Muscle of leg (tissue), 11 donors: ENCODE data around the gene ANO8. TPM values are rescaled to one million over a fixed set of nuclear protein-coding genes. Genes with fewer than 3 reads are reported as not detected.

Experiments
- DNase-seq: peaks from one replicate; pipeline ENCODE4 v3.0.0; 2013
- H3K27ac ChIP-seq: one replicate; pipeline ENCODE4 v1.5.1; 2013; ENCODE audit warnings: mild to moderate bottlenecking, low read length, control low read depth
- H3K27me3 ChIP-seq: one replicate; pipeline ENCODE4 v1.6.1; 2013; ENCODE audit warnings: low read length; ENCODE audit not compliant: control insufficient read depth, insufficient read depth
- H3K36me3 ChIP-seq: one replicate; pipeline ENCODE4 v1.6.1; 2013; ENCODE audit warnings: low read length; ENCODE audit not compliant: control insufficient read depth, insufficient read depth
- H3K4me1 ChIP-seq: one replicate; pipeline ENCODE4 v1.6.1; 2013; ENCODE audit warnings: low read length; ENCODE audit not compliant: control insufficient read depth, insufficient read depth
- H3K4me3 ChIP-seq: one replicate; pipeline ENCODE4 v1.5.1; 2013; ENCODE audit warnings: low read length, control low read depth
- H3K9me3 ChIP-seq: replicated peaks from 2 replicates; pipeline ENCODE4 v1.6.1; 2013; ENCODE audit warnings: low read depth, low read length; ENCODE audit not compliant: control insufficient read depth
- WGBS: methylation state at CpG from one replicate; pipeline ENCODE4 v1.1.5; 2013; ENCODE audit warnings: missing lambda C conversion rate; ENCODE audit not compliant: insufficient coverage; 5-methylcytosine and 5-hydroxymethylcytosine counted together
- polyA plus RNA-seq, 8 donors: library from polyadenylated mRNA; unstranded; fragments of 120-200 nt; gene quantifications; one replicate each; pipeline versions ENCODE4 v1.2.1 to v1.2.3, GENCODE V29; 2013; ENCODE audit warnings: inconsistent platforms in 1 of 8, low replicate concordance in 1 of 8; ENCODE audit not compliant: insufficient read length in 8 of 8, insufficient read depth in 1 of 8
- total RNA-seq: library from RNA; stranded (reverse); fragments of 120-200 nt; gene quantifications from one replicate; pipeline ENCODE4 v1.2.4, GENCODE V29; 2013

The ANO8 gene
- total and polyA plus RNA-seq, 9 donors, result 3.9 to 8.3 (median 6.8) TPM

DNA sequence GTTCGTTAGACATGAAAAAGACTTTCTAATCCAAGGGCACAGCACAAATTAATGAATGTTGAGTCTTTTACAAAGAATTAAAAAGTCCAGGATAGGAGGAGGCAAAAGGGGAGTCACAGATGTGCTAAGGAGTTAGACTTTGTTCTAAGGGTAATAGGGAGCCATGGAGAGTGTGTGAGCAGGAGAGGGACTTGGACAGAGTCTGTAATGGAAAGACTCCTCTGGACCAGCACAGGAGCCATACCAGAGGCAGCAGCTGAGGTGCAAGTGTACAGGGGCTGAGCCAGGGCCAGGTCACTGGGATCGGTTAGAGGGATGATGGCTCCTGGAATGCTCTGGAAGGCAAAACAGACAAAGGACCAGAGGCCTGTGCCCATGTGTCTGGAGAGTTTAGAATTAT lies 13.2 kb upstream of the ANO8 start:
- no peak overlapping the region for H3K4me3 ChIP-seq
- WGBS, result no CpG with 5 or more reads among the region's 2 CpGs
- H3K4me1 ChIP-seq, result peaks cover 30% of the 10 kb centered on the region
- no peaks in the 10 kb centered on the region for H3K9me3 ChIP-seq
- DNase-seq, result no peak
- H3K27ac ChIP-seq, result peak overlapping the region; percentile 86
- H3K27me3 ChIP-seq, result peaks cover 3% of the 10 kb centered on the region
- H3K36me3 ChIP-seq, result no peaks in the 10 kb centered on the region

- WGBS, result 60% methylated on average over 1 of the region's 6 CpGs
- Histone ChIP-seq H3K9me3 (no peaks in the 10 kb centered on the region), H3K27ac (peak overlapping the region; percentile 86), H3K4me3 (no peak overlapping the region), H3K27me3 (peaks cover 3% of the 10 kb centered on the region), H3K4me1 (peaks cover 27% of the 10 kb centered on the region), H3K36me3 (no peaks in the 10 kb centered on the region)
- peak; percentile 63 for DNase-seq
Measured at GRCh38 chr19:17347361-17347760, 12.7 kb upstream of the ANO8 start.

GRCh38 chr19:17346109-17346671 lies 11.5 kb upstream of the ANO8 start:
- Histone ChIP-seq H3K27me3 (peaks cover 3% of the 10 kb centered on the region), H3K36me3 (peaks cover 6% of the 10 kb centered on the region), H3K4me1 (peaks cover 27% of the 10 kb centered on the region), H3K9me3 (no peaks in the 10 kb centered on the region), H3K27ac (peak overlapping the region; percentile 86), H3K4me3 (no peak overlapping the region)
- DNase-seq, result peak; percentile 69
- WGBS, result 32% methylated on average over 12 of the region's 24 CpGs

DNA sequence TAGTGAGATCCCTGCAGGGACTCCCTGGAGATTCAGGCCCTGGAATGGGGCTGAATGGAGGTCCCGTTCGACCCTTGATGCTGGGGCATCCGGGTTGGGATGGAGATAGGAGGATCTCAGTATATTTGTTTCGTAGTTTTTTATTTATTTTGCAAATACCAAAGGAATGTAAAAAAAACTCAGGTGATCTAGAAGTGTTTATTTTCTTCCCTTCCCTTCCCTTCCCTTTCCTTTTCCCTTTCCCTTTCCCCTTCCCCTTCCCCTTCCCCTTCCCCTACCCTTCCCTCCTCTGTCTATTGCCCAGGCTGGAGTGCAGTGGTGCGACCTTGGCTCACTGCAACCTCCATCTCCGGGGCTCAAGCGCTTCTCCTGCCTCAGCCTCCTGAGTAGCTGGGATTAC lies 7.2 kb upstream of the ANO8 start:
- Histone ChIP-seq H3K27me3 (no peaks in the 10 kb centered on the region), H3K4me3 (no peak overlapping the region), H3K27ac (no peak overlapping the region), H3K36me3 (peaks cover 13% of the 10 kb centered on the region), H3K9me3 (no peaks in the 10 kb centered on the region), H3K4me1 (peaks cover 19% of the 10 kb centered on the region)
- WGBS, result 80% methylated on average over 3 of the region's 7 CpGs
- DNase-seq, result no peak

DNA sequence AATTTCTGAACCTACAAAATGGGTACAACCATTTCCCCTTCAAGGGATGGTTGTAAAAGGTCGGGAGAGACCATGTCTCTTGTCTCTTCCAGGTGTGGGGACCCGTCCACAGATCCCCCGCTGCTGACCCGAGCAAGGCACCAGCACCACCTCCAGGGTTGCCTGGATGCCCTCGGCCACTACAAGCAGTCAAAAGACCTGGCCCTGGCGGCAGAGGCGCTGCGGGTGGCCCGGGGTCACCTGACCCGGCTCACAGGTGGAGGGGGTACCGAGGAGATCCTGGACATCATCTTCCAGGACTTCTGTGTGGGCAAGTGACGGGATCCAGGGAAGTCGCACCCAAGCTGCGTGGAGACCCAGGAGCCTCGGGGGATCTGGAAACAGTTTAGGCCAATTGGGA lies 6.7 kb upstream of the ANO8 start:
- 89% methylated on average over 15 of the region's 15 CpGs for WGBS
- Histone ChIP-seq H3K9me3 (no peaks in the 10 kb centered on the region), H3K4me3 (no peak overlapping the region), H3K36me3 (peaks cover 13% of the 10 kb centered on the region), H3K27ac (no peak overlapping the region), H3K4me1 (peaks cover 20% of the 10 kb centered on the region), H3K27me3 (no peaks in the 10 kb centered on the region)
- no peak for DNase-seq

DNA sequence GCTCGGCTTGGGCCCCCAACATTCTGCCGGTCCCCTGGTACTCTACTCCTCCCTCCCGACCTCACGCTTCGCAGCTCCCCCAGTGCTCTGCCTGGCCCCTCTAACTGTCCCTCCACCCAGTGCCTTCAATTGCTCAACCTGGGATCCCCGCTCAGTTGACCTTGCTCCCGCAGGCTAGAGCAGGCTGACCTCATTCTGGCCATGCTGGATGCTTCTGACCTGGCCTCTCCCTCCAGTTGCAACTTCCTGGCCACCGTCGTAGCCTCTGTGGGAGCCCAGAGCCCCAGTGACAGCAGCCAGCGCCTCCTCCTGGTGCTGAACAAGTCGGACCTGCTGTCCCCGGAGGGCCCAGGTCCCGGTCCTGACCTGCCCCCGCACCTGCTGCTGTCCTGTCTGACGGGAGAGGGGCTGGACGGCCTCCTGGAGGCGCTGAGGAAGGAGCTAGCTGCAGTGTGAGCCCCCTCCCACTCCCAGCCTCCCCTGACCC lies 6.3 kb upstream of the ANO8 start:
- Histone ChIP-seq H3K27me3 (no peaks in the 10 kb centered on the region), H3K4me1 (peaks cover 18% of the 10 kb centered on the region), H3K27ac (no peak overlapping the region), H3K4me3 (no peak overlapping the region), H3K9me3 (no peaks in the 10 kb centered on the region), H3K36me3 (peaks cover 13% of the 10 kb centered on the region)
- DNase-seq, result no peak
- WGBS, result 55% methylated on average over 15 of the region's 17 CpGs

DNA sequence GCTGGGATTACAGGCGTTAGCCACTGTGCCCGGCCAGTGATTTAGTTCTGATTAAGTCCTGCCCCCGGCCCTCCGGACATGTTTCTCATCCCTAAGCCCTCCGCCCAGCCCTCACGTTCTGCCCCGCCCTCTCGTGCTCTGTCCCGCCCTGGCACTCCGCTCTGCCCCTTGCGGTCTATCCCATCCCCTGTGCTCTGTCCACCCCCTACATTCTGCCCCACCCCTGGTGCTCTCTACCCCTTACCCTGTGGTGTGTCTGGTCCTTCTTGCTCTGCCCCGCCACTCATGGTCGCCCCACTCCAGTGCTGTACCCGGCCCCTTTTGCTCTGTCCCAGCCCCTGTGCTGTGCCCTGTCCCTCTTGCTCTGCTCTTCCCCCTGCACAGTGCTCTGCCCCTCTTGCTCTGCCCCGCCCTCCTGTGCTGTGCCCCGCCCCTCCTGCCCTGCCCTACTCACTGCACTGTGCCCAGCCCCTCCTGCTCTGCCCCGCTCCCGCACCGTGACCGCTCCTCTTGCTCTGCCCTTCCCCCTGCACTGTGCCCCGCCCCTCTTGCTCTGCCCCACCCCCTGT lies 5.7 kb upstream of the ANO8 start:
- H3K27me3 ChIP-seq, result no peaks in the 10 kb centered on the region
- peaks cover 13% of the 10 kb centered on the region for H3K36me3 ChIP-seq
- 40% methylated on average over 21 of the region's 21 CpGs for WGBS
- no peak overlapping the region for H3K4me3 ChIP-seq
- no peak for DNase-seq
- H3K27ac ChIP-seq, result no peak overlapping the region
- H3K4me1 ChIP-seq, result peaks cover 23% of the 10 kb centered on the region
- no peaks in the 10 kb centered on the region for H3K9me3 ChIP-seq

DNA sequence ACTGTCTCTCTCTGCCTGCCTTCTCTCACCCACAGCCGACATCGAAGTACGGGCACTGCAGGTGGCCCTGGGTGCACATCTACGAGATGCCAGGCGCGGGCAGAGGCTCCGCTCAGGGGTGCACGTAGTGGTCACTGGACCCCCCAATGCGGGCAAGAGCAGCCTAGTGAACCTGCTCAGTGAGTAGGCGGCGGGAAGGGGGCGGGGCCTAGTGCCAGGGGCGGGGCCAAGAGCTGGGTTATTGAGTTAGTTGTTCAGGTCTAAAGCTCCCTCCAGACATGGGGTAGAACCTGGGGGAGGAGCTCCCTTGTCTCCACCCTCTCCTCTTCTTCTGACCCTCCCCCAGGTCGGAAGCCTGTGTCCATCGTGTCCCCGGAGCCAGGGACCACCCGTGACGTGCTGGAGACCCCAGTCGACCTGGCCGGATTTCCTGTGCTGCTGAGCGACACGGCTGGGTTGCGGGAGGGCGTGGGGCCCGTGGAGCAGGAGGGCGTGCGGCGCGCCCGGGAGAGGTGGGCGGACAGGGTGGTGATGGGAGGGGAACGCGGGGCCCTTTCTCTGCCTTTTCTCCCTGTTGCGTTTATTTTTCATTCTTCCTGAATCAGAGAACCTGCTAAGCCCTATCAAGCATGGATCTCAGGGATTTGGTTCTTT lies 4.6 kb upstream of the ANO8 start:
- 84% methylated on average over 16 of the region's 34 CpGs for WGBS
- Histone ChIP-seq H3K27me3 (no peaks in the 10 kb centered on the region), H3K27ac (no peak overlapping the region), H3K36me3 (peaks cover 13% of the 10 kb centered on the region), H3K4me1 (peaks cover 30% of the 10 kb centered on the region), H3K4me3 (no peak overlapping the region), H3K9me3 (no peaks in the 10 kb centered on the region)
- DNase-seq, result no peak

DNA sequence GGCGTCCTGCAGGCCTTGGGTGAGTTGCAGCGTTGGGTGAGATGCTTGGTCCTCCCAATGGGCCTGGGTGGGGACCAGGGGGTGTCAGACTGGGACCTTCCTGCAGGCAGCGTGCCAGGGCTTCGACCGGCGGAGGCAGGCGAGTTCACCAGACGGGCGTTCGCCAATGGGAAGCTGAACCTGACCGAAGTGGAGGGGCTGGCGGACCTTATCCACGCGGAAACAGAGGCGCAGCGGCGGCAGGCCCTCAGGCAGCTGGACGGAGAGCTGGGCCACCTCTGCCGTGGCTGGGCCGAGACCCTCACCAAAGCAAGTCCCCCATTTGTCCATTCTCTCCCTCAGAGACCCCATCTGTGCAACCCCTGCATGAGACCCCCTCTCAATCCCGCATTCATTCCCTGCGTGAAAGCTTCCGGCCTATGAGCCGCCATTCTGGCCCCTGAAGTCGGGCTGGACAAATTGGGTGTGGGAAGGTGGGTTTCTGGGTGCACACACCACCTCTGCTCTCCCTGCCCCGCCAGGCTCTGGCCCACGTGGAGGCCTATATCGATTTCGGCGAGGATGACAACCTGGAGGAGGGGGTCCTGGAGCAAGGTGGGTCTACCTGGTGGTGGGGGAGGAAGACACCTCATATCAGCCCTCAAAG lies 3.9 kb upstream of the ANO8 start:
- Histone ChIP-seq H3K9me3 (no peaks in the 10 kb centered on the region), H3K4me1 (peaks cover 35% of the 10 kb centered on the region), H3K4me3 (peak overlapping the region; percentile 73), H3K27ac (no peak overlapping the region), H3K36me3 (peaks cover 13% of the 10 kb centered on the region), H3K27me3 (no peaks in the 10 kb centered on the region)
- DNase-seq, result no peak
- WGBS, result 79% methylated on average over 11 of the region's 30 CpGs

DNA sequence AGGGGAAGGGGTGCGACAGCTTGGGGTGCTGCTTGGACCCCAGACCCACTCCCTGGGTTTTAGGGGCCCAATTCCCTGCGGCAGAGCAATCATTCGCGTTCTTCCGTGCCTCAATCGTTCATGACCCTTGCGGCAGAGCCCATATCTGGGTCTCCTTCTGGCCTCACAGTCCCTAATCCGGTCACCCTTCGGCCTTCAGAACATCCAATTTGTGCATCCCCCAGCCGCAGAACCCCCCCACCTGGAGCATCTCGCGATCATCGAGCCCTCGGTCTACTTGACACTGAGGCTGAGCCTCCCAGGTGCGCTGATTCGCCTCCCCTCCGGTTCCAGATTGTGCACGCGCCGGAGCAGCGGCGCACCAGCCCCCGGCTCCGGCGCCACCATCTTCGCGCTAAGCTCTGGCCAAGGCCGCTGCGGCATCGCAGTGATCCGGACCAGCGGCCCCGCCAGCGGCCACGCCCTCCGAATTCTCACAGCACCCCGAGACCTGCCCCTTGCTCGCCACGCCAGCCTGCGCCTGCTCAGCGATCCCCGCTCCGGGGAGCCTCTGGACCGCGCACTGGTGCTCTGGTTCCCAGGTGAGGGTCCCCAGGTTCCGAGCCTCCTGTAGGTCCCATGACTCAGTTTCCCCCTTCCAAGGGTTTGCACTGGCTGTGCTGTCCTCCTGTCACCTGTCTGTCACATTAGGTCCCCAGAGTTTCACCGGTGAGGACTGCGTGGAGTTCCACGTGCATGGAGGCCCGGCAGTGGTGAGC lies 3.2 kb upstream of the ANO8 start:
- peaks cover 16% of the 10 kb centered on the region for H3K36me3 ChIP-seq
- no peak for DNase-seq
- peak overlapping the region; percentile 73 for H3K4me3 ChIP-seq
- H3K9me3 ChIP-seq, result no peaks in the 10 kb centered on the region
- H3K27me3 ChIP-seq, result no peaks in the 10 kb centered on the region
- peak overlapping the region; percentile 67 for H3K27ac ChIP-seq
- WGBS, result 5% methylated on average over 50 of the region's 50 CpGs
- peaks cover 35% of the 10 kb centered on the region for H3K4me1 ChIP-seq
